Nephron (organoid): ENCODE results near the gene LY86.
"Not testable (repeated sequence)": the region's sequence is repeated elsewhere in the genome, so short reads cannot be mapped to it uniquely, and the experiment has no call there.

Experiments used
- H3K27ac Mint-ChIP-seq, 3 experiments: 2 replicates each; pipeline ENCODE4 v1.8.0; 2020; ENCODE audit warnings: mixed read lengths in 3 of 3, mild to moderate bottlenecking in 2 of 3, moderate library complexity in 1 of 3
- H3K27me3 Mint-ChIP-seq: 2 replicates; pipeline ENCODE4 v1.8.0; 2021; ENCODE audit warnings: low read depth, mild to moderate bottlenecking, moderate library complexity, mixed read lengths
- H3K36me3 Mint-ChIP-seq: 2 replicates; pipeline ENCODE4 v1.8.0; 2020; ENCODE audit warnings: low read depth, mixed read lengths
- H3K4me1 Mint-ChIP-seq: 2 replicates; pipeline ENCODE4 v1.8.0; 2020; ENCODE audit warnings: mixed read lengths
- H3K4me3 Mint-ChIP-seq, 3 experiments: 2 replicates each; pipeline ENCODE4 v1.8.0; 2020; ENCODE audit warnings: mild to moderate bottlenecking in 3 of 3, mixed read lengths in 3 of 3, moderate library complexity in 2 of 3
- H3K9me3 Mint-ChIP-seq: 2 replicates; pipeline ENCODE4 v1.8.0; 2020; ENCODE audit warnings: mixed read lengths
- TF ChIP-seq, protein P1 (sequence below), 3 experiments: fragments of 200-600 bp; sonication (generic); IDR thresholded peaks; one replicate each; pipeline ENCODE4 v1.5.0; 2021; ENCODE audit warnings: antibody characterized with exemption in 3 of 3; ENCODE audit not compliant: unreplicated experiment in 3 of 3

The LY86 gene

DNA sequence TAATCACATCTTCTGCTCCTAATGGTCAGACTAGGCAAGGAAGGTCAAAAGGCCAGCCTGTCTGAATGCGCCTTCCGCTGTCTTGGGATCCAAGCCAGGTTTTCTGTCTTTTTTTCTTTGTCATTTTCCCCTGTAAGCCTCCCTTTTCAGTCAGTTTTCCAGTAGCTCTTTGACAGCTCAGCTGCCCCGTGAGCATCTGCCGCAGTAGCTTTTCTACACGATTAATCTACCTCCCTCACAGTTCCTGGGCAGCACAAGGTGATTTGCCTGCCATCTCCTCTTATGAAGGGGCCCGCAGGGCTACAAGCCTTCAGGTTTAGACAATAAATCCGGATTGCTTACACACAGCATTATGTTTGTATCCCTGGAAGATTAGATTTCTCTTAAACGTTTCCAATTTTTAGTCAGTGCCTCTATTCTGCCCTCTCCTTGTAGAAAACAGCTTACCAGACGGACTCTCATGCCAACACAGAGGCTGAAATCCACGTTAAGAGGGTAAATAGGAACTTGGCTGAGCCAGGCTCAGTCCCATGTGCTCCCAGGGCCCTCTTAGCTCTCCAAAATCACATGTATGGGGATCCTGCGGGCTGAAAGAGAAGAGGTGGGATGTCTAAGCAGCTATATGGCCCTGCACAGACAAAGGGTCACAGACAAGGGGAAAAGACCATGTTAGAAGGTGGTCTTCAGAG is 77.2 kb downstream of the LY86 start:
- Mint-ChIP-seq H3K4me3 (no peak overlapping the region), H3K27me3 (peaks cover 4% of the 10 kb centered on the region), H3K27ac (peak overlapping the region; percentile 17 to 46 (median 22)), H3K4me1 (peaks cover 44% of the 10 kb centered on the region), H3K9me3 (peaks cover 7% of the 10 kb centered on the region), H3K36me3 (no peaks in the 10 kb centered on the region)
- TF ChIP-seq, protein P1, sequence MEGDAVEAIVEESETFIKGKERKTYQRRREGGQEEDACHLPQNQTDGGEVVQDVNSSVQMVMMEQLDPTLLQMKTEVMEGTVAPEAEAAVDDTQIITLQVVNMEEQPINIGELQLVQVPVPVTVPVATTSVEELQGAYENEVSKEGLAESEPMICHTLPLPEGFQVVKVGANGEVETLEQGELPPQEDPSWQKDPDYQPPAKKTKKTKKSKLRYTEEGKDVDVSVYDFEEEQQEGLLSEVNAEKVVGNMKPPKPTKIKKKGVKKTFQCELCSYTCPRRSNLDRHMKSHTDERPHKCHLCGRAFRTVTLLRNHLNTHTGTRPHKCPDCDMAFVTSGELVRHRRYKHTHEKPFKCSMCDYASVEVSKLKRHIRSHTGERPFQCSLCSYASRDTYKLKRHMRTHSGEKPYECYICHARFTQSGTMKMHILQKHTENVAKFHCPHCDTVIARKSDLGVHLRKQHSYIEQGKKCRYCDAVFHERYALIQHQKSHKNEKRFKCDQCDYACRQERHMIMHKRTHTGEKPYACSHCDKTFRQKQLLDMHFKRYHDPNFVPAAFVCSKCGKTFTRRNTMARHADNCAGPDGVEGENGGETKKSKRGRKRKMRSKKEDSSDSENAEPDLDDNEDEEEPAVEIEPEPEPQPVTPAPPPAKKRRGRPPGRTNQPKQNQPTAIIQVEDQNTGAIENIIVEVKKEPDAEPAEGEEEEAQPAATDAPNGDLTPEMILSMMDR (IDR thresholded peaks at IDR 0.05; ENCODE audit: unreplicated experiment in 3 of 3): no peak

DNA sequence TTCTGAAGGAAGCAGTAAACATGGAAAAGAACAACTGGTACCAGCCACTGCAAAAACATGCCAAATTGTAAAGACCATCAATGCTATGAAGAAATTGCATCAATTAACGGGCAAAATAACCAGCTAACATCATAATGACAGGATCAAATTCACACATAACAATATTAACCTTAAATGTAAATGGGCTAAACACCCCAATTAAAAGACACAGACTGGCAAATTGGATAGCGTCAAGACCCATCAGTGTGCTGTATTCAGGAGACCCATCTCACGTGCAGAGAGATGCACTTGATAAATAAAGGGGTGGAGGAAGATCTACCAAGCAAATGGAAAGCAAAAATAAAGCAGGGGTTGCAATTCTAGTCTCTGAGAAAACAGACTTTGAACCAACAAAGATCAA is 81.6 kb downstream of the LY86 start:
- H3K27me3 Mint-ChIP-seq, H3K4me1 Mint-ChIP-seq: not testable (repeated sequence)

DNA sequence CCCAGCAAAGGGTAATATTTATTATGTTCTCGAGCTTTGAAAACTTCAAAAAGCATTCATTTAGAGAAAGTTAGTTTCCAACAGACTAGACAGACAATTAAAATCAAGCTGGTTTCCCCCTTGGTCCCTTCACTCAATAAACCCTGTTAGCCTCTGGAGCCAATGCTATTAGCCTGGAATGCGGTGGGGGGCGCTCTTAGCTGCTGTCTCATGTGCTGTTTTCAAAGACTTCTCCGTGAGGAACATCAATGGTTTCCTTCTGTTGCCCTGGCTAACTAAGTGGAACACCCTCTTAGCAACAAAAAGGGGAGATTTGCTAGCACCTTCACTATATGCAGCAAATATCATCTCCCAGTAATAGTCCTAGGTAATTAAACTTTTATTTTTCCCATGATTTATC is 86.4 kb downstream of the LY86 start:
- TF ChIP-seq, protein P1 (IDR thresholded peaks at IDR 0.05; ENCODE audit: unreplicated experiment in 3 of 3): peak in 1 of 3 experiments; percentile 31
- Mint-ChIP-seq H3K4me3 (no peak overlapping the region), H3K36me3 (no peaks in the 10 kb centered on the region), H3K4me1 (peaks cover 26% of the 10 kb centered on the region), H3K9me3 (peaks cover 11% of the 10 kb centered on the region), H3K27ac (no peak overlapping the region), H3K27me3 (peaks cover 10% of the 10 kb centered on the region)

More for the DNA sequence above, 81.6 kb downstream of the LY86 start:
- peaks cover 15% of the 10 kb centered on the region for H3K9me3 Mint-ChIP-seq
- not testable (repeated sequence) for H3K36me3 Mint-ChIP-seq, H3K27ac Mint-ChIP-seq, H3K4me3 Mint-ChIP-seq

DNA sequence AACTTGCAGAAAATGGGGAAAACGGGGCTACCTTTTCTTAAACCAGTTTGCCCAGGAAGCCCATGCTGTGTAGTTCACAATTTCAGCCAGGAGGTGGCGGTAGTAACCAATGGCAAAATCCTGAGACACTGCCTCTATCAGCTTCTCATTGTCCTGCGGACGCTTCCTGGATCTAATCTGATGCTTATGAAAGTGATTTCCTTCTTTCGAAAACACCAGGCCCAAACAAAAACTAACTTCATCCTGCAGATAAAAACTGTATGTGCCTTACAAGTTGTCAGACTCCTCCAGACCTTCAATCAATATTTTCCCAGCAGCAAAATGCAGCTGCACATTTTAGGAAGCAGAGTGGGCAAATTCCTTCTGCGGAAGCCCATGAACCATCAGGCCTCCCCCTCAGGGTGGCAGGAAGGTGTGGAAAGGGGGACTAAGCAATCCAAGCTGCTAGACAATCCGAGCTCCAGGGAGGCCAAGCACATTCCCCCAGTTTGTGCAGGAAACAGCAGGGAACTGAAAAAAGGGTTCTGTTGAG is 88.5 kb downstream of the LY86 start:
- Mint-ChIP-seq H3K4me1 (peaks cover 39% of the 10 kb centered on the region), H3K27ac (peak overlapping the region; percentile 31 to 70 (median 58)), H3K4me3 (no peak overlapping the region), H3K36me3 (no peaks in the 10 kb centered on the region), H3K9me3 (peaks cover 5% of the 10 kb centered on the region), H3K27me3 (peaks cover 13% of the 10 kb centered on the region)
- TF ChIP-seq, protein P1 (IDR thresholded peaks at IDR 0.05; ENCODE audit: unreplicated experiment in 3 of 3): peak; percentile 97 to 99 (median 98)

DNA sequence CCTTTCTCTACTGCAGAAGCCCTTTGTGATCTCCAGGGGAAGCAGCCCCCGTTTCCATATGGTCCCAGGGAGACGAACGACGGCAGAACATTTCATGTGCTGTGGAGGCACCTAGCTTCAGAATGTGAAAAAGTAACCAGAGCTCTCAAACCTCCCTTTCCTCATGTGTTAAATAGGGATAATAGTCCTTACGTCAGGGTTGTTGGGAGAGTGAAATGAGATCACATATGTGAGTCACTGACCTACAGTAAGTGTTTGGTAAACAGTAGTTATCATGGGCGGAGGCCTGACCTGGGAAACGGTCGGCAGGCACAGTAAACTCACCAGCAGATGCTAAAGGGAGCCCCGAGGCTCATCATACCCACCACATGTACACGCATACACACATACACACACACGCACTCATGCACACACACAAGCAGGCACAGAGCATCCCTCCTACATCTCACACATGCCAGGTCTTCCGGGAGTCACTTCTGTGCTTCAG is 89.7 kb downstream of the LY86 start:
- H3K9me3 Mint-ChIP-seq: peaks cover under 1% of the 10 kb centered on the region
- H3K4me1 Mint-ChIP-seq: peaks cover 40% of the 10 kb centered on the region
- no peaks in the 10 kb centered on the region for H3K36me3 Mint-ChIP-seq
- H3K27me3 Mint-ChIP-seq: peaks cover 13% of the 10 kb centered on the region
- TF ChIP-seq, protein P1 (IDR thresholded peaks at IDR 0.05; ENCODE audit: unreplicated experiment in 3 of 3): no peak
- H3K4me3 Mint-ChIP-seq: no peak overlapping the region
- peak overlapping the region in 2 of 3 experiments; percentile 30 to 69 for H3K27ac Mint-ChIP-seq

DNA sequence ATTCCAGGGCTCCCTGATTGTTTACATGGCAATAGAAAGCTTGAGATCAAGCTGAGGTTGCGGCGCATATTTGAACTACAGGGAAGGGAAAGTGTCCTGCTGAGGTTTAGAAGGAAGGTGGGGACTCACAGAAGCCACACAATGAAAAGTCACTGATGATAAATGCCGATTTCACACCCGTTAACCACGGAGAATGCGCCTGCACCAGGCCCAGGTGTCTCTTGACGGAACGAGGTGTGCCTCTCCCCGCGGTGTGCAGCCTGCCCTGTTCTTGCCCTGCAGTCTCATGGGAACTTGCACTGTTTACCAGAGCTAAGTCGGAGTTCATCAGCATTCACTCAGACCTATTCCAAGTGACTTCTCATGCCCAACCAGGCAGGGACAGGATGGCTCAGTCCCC is 90.3 kb downstream of the LY86 start:
- H3K4me1 Mint-ChIP-seq: peaks cover 46% of the 10 kb centered on the region
- no peaks in the 10 kb centered on the region for H3K36me3 Mint-ChIP-seq
- H3K4me3 Mint-ChIP-seq: no peak overlapping the region
- no peaks in the 10 kb centered on the region for H3K9me3 Mint-ChIP-seq
- H3K27me3 Mint-ChIP-seq: peaks cover 13% of the 10 kb centered on the region
- TF ChIP-seq, protein P1 (IDR thresholded peaks at IDR 0.05; ENCODE audit: unreplicated experiment in 3 of 3): no peak
- H3K27ac Mint-ChIP-seq: peak overlapping the region; percentile 24 to 57 (median 43)
